ENCODE measurements around the gene TBC1D30. TPM values are rescaled to one million over a fixed set of nuclear protein-coding genes. Genes with fewer than 3 reads are reported as not detected.

The TBC1D30 gene
- total RNA-seq, 2 experiments from 2014 or later, result 0.40 to 0.72 TPM

DNA sequence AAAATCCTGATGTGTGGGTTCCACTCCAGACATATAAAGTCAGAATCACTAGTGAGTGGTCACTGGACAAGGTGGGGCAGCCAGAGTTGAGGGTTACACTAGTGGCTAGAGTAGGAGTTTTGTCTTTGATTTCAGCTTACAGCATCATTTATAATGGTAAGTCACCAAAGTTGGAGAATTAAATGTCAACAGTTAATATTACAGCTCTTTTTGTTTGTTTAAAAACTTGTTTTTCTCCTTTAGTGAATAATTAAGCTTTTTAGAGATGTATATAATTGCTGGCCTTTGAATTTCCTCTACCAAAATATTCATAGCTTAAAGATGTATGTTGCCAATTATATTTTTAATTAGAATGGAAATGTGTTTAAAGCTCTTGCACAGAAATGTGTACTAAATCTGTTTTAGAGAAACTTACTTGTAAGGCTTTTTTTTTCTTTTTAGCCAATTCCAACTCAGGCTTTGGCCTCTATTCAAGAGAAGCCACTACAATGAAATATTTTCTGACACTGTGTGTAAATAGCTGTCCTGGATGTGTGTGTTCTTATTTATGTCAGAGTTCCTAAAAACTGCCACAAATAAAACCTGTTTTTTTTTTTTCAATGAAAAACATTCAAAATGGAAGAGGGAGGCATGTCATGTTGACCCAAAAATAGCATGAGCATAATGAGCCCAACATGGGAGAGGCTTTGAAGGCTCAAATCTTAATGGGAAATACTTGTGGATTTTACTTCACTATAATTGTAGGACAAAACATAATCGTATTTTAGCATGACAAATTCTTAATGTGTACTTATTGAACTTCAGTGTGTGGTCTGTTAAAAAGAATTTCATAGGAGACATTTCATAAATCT is 92.2 kb downstream of the TBC1D30 start:
- ATAC-seq, result no peak
- intact Hi-C loops (cut with micrococcal nuclease), result no loop called here
- ChIA-PET CTCF (interaction anchor here (0.6 to 1.8 kb wide), 5 partner anchors 26 to 779 kb away, joined by 3 to 7 read pairs (median 4); no protein-coding TSS in a partner anchor), POLR2A (interaction anchor here (0.8 kb wide), 1 partner anchor 38 kb away, joined by 3 read pairs; no protein-coding TSS in a partner anchor)
- TF ChIP-seq CTCF (IDR thresholded peaks at IDR 0.05), result no peak
- DNase-seq, result no peak
- Mint-ChIP-seq H3K36me3 (ENCODE audit: low read depth) (no peaks in the 10 kb centered on the region), H3K4me1 (ENCODE audit: low read depth) (no peaks in the 10 kb centered on the region), H3K4me3 (no peak overlapping the region), H3K9me3 (no peaks in the 10 kb centered on the region), H3K27ac (no peak overlapping the region), H3K27me3 (peaks cover 24% of the 10 kb centered on the region)

GRCh38 chr12:64918344-64918743 is 93.9 kb downstream of the TBC1D30 start:
- no peaks in the 10 kb centered on the region for H3K36me3 Mint-ChIP-seq (ENCODE audit: low read depth)
- no peak for TF ChIP-seq CTCF (IDR thresholded peaks at IDR 0.05)
- no peak overlapping the region for H3K27ac Mint-ChIP-seq
- no peak overlapping the region for H3K4me3 Mint-ChIP-seq
- H3K9me3 Mint-ChIP-seq, result no peaks in the 10 kb centered on the region
- DNase-seq (no peak), ATAC-seq (no peak)
- intact Hi-C loops (cut with micrococcal nuclease), result no loop called here
- CTCF ChIA-PET, result no interaction called here
- POLR2A ChIA-PET, result no interaction called here
- no peaks in the 10 kb centered on the region for H3K4me1 Mint-ChIP-seq (ENCODE audit: low read depth)
- H3K27me3 Mint-ChIP-seq, result peaks cover 22% of the 10 kb centered on the region

- intact Hi-C loops (cut with micrococcal nuclease), result no loop called here
- ChIA-PET POLR2A (no interaction called here), CTCF (no interaction called here)
- Mint-ChIP-seq H3K36me3 (ENCODE audit: low read depth) (no peaks in the 10 kb centered on the region), H3K4me3 (no peak overlapping the region), H3K27me3 (peaks cover 20% of the 10 kb centered on the region), H3K4me1 (ENCODE audit: low read depth) (no peaks in the 10 kb centered on the region), H3K27ac (no peak overlapping the region), H3K9me3 (no peaks in the 10 kb centered on the region)
- ATAC-seq (no peak), DNase-seq (no peak)
- no peak for TF ChIP-seq CTCF (IDR thresholded peaks at IDR 0.05)
These were observed 94.4 kb downstream of the TBC1D30 start for GRCh38 chr12:64918801-64919200.

GRCh38 chr12:64922853-64923252 is 98.4 kb downstream of the TBC1D30 start:
- TF ChIP-seq CTCF (IDR thresholded peaks at IDR 0.05), result no peak
- ATAC-seq, result no peak
- intact Hi-C loops (cut with micrococcal nuclease), result no loop called here
- Mint-ChIP-seq H3K36me3 (ENCODE audit: low read depth) (no peaks in the 10 kb centered on the region), H3K4me1 (ENCODE audit: low read depth) (no peaks in the 10 kb centered on the region), H3K9me3 (no peaks in the 10 kb centered on the region), H3K27ac (no peak overlapping the region), H3K27me3 (peaks cover 14% of the 10 kb centered on the region), H3K4me3 (no peak overlapping the region)
- ChIA-PET CTCF (interaction anchor here (1.4 kb wide), 1 partner anchor 121 kb away, joined by 5 read pairs; no protein-coding TSS in a partner anchor), POLR2A (no interaction called here)
- no peak for DNase-seq

GRCh38 chr12:64923536-64923935 is 99.1 kb downstream of the TBC1D30 start:
- Mint-ChIP-seq H3K27me3 (peaks cover 11% of the 10 kb centered on the region), H3K27ac (no peak overlapping the region), H3K9me3 (no peaks in the 10 kb centered on the region), H3K36me3 (ENCODE audit: low read depth) (no peaks in the 10 kb centered on the region), H3K4me3 (no peak overlapping the region), H3K4me1 (ENCODE audit: low read depth) (no peaks in the 10 kb centered on the region)
- DNase-seq (no peak), ATAC-seq (no peak)
- intact Hi-C loops (cut with micrococcal nuclease), result no loop called here
- ChIA-PET POLR2A (no interaction called here), CTCF (interaction anchor here (1.4 kb wide), 1 partner anchor 122 kb away, joined by 5 read pairs; no protein-coding TSS in a partner anchor)
- TF ChIP-seq CTCF (IDR thresholded peaks at IDR 0.05), result no peak
